ENCODE results near the gene MYDGF.

MYDGF gene

GRCh38 chr19:4640247-4641000 is 29.7 kb downstream of the MYDGF start:
- no peak for DNase-seq (ENCODE audit: low read depth)

GRCh38 chr19:4639531-4640246 is 30.5 kb downstream of the MYDGF start:
- DNase-seq (ENCODE audit: low read depth): no peak

GRCh38 chr19:4638828-4639530 is 31.2 kb downstream of the MYDGF start, which contains the start of gene TNFAIP8L1:
TSS of gene TNFAIP8L1 (plus strand) at chr19:4639516. CDS start at chr19:4651870, 12,354 bp downstream.
- peak; percentile 85 for DNase-seq (ENCODE audit: low read depth)

- no peak for DNase-seq (ENCODE audit: low read depth)
These were observed 31.8 kb downstream of the MYDGF start for GRCh38 chr19:4638317-4638716.

- DNase-seq (ENCODE audit: low read depth): no peak
These were observed 33.4 kb downstream of the MYDGF start for GRCh38 chr19:4636761-4637160.

GRCh38 chr19:4636151-4636717 is 33.9 kb downstream of the MYDGF start:
- DNase-seq (ENCODE audit: low read depth): peak; percentile 18

- DNase-seq (ENCODE audit: low read depth): no peak
These were observed 34.4 kb downstream of the MYDGF start for GRCh38 chr19:4635754-4636116.

GRCh38 chr19:4633140-4633967 is 36.8 kb downstream of the MYDGF start:
- DNase-seq (ENCODE audit: low read depth): peak; percentile 33

- no peak for DNase-seq (ENCODE audit: low read depth)
These were observed 45.3 kb downstream of the MYDGF start for GRCh38 chr19:4624733-4625362.

- DNase-seq (ENCODE audit: low read depth): no peak
These were observed 45.8 kb downstream of the MYDGF start for GRCh38 chr19:4624301-4624700.

- DNase-seq (ENCODE audit: low read depth): no peak
These were observed 47.3 kb downstream of the MYDGF start for GRCh38 chr19:4622695-4623421.

- DNase-seq (ENCODE audit: low read depth): no peak
These were observed 49.5 kb downstream of the MYDGF start for GRCh38 chr19:4620675-4621074.

- no peak for DNase-seq (ENCODE audit: low read depth)
These were observed 50.4 kb downstream of the MYDGF start for GRCh38 chr19:4619668-4620294.

- no peak for DNase-seq (ENCODE audit: low read depth)
These were observed 52.1 kb downstream of the MYDGF start for GRCh38 chr19:4618019-4618418.

- DNase-seq (ENCODE audit: low read depth): no peak
These were observed 56.8 kb downstream of the MYDGF start for GRCh38 chr19:4613254-4613751.

- DNase-seq (ENCODE audit: low read depth): no peak
These were observed 60.1 kb downstream of the MYDGF start for GRCh38 chr19:4609878-4610511.
